ENCODE measurements around the gene MRPL42. TPM values are rescaled to one million over a fixed set of nuclear protein-coding genes. Genes with fewer than 3 reads are reported as not detected.

MRPL42 gene
- 108 and 112 TPM in 2 replicates for total RNA-seq (2021)
- long read RNA-seq, full-length matches to known transcripts = 620 of 664 reads
- long read RNA-seq, partial matches to known transcripts = 17 of 664 reads
- long read RNA-seq, other reads (novel, unspliced or antisense) = 27 of 664 reads

DNA sequence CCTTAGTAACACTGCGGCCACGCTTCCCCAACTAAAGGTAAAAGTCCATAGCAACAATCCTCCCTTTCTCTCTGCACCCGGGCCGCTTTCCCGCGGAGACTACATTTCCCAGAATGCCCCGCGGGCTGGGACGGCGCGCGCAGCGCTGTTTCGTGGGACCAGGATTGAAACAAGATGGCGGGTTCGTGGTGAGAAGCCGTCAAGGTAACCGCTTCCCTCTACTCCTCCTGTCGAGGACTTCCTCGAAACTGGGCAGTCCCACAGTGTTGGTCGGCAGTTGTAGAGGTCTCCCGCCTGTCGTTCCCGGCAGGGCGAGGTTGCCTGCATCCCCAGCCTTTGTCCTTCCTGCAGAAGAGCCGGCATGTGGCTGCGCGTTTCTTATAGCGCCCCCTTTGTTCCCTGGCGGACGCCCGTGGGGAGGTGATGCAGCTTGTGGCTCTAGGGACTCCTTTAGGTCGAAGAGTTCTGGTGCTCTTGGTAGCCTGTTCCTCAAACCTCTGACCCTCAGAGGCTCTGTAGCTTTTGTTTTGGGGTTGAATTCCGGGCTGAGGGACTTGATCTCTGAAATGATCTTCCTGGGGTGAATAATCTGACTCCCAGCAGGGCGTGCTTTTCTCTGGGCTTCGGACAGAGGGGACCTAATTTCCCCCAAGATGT lies at the start of gene MRPL42:
TSS of gene MRPL42 (plus strand) at position 164 of the 657 bp plus-strand sequence. CDS start 1,772 bp downstream, outside the sequence.
- Histone ChIP-seq H2BK5ac (ENCODE audit: insufficient read length, low read length) (peak within 1 kb of the TSS; percentile 67), H3K23me2 (ENCODE audit: insufficient read length, low read depth, low read length, poor library complexity, severe bottlenecking) (peaks cover 3% of the 10 kb centered on the region), H3T11ph (ENCODE audit: low read length) (no peak within 1 kb of the TSS), H3K23ac (ENCODE audit: insufficient read length, low read depth, low read length) (no peak within 1 kb of the TSS), H3K4me1 (ENCODE audit: insufficient read depth, low read length) (peaks cover 3% of the 10 kb centered on the region; the same call in 1 of the 2 replicates), H4K5ac (ENCODE audit: insufficient read length, low read depth, low read length) (peak within 1 kb of the TSS; percentile 91), H2BK12ac (ENCODE audit: insufficient read length, low read depth, low read length) (no peak within 1 kb of the TSS), H3K18ac (ENCODE audit: insufficient read length, low read depth, low read length) (peak within 1 kb of the TSS; percentile 98), H3K4me2 (ENCODE audit: insufficient read depth, insufficient read length, low read length) (peak within 1 kb of the TSS; percentile 76), H3K9ac (ENCODE audit: extremely low read depth, insufficient read length, low read length) (peak within 1 kb of the TSS; percentile 97), H2BK15ac (ENCODE audit: low read depth, low read length) (no peak within 1 kb of the TSS), H3K9me3 (ENCODE audit: control insufficient read depth, low read depth, low read length) (no peaks in the 10 kb centered on the region), H2BK20ac (ENCODE audit: low read depth, low read length, poor library complexity, severe bottlenecking) (no peak within 1 kb of the TSS), H4K20me1 (ENCODE audit: control insufficient read depth, insufficient read depth, insufficient read length) (no peaks in the 10 kb centered on the region), H3K79me2 (ENCODE audit: insufficient read depth, low read length) (peaks cover 19% of the 10 kb centered on the region), H3K27me3 (ENCODE audit: insufficient read depth, low read length) (no peaks in the 10 kb centered on the region), H4K8ac (replicated peaks; ENCODE audit: insufficient read length, low read depth, low read length) (no peak within 1 kb of the TSS), H3K27ac (ENCODE audit: insufficient read length, low read depth, low read length) (peak within 1 kb of the TSS; percentile 72), H2BK120ac (ENCODE audit: low read depth, low read length, poor library complexity, severe bottlenecking) (peak within 1 kb of the TSS; percentile 41), H3K14ac (ENCODE audit: insufficient read depth, low read length) (peak within 1 kb of the TSS; percentile 99), H4K91ac (ENCODE audit: insufficient read length, low read depth, low read length) (no peak within 1 kb of the TSS), H2AFZ (ENCODE audit: low read length) (no peak within 1 kb of the TSS), H3K56ac (ENCODE audit: insufficient read length, low read depth, low read length) (peak within 1 kb of the TSS; percentile 83), H3K79me1 (ENCODE audit: insufficient read depth, low read depth, low read length, poor library complexity, severe bottlenecking) (peaks cover 10% of the 10 kb centered on the region), H2AK5ac (ENCODE audit: insufficient read length, low read length) (peak within 1 kb of the TSS; percentile 19), H3K4ac (ENCODE audit: low read depth, low read length) (no peak within 1 kb of the TSS; the same call in 1 of the 2 replicates)
- H3K27me3 Mint-ChIP-seq (ENCODE audit: low read depth) = no peaks in the 10 kb centered on the region; the same call in 1 of the 2 replicates
- no CpG with 5 or more reads among the region's 36 CpGs for WGBS (ENCODE audit: extremely low coverage, insufficient read length, low lambda C conversion rate)
- peaks cover 13 to 31% (median 25%) of the 10 kb centered on the region in 3 experiments for H3K36me3 Mint-ChIP-seq (ENCODE audit: insufficient read depth in 1 of 3, low read depth in 3 of 3)
- DNase-seq = peak; percentile 95
- H3K9me3 Mint-ChIP-seq = no peaks in the 10 kb centered on the region
- TF ChIP-seq, protein P1, sequence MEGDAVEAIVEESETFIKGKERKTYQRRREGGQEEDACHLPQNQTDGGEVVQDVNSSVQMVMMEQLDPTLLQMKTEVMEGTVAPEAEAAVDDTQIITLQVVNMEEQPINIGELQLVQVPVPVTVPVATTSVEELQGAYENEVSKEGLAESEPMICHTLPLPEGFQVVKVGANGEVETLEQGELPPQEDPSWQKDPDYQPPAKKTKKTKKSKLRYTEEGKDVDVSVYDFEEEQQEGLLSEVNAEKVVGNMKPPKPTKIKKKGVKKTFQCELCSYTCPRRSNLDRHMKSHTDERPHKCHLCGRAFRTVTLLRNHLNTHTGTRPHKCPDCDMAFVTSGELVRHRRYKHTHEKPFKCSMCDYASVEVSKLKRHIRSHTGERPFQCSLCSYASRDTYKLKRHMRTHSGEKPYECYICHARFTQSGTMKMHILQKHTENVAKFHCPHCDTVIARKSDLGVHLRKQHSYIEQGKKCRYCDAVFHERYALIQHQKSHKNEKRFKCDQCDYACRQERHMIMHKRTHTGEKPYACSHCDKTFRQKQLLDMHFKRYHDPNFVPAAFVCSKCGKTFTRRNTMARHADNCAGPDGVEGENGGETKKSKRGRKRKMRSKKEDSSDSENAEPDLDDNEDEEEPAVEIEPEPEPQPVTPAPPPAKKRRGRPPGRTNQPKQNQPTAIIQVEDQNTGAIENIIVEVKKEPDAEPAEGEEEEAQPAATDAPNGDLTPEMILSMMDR (conservative IDR thresholded peaks at IDR 0.05) = peak; percentile 67
- peaks cover 9 to 11% of the 10 kb centered on the region in 2 experiments for H3K4me1 Mint-ChIP-seq
- H3K4me3 Mint-ChIP-seq = peak within 1 kb of the TSS; percentile 96 to 98
- peak within 1 kb of the TSS; percentile 78 to 99 (median 99) for H3K27ac Mint-ChIP-seq

Data from H9 (cell line).